H9 (cell line): ENCODE data around the gene CCN5. TPM values are rescaled to one million over a fixed set of nuclear protein-coding genes. Genes with fewer than 3 reads are reported as not detected.

ENCODE experiments used
- DNase-seq: peaks from one replicate; pipeline ENCODE4 v3.0.0-alpha.2; 2017
- H2AFZ ChIP-seq: one replicate; pipeline ENCODE4 v1.6.1; 2013; ENCODE audit warnings: mild to moderate bottlenecking, low read length, control low read depth, moderate library complexity
- H2AK5ac ChIP-seq: 2 replicates; pipeline ENCODE4 v1.6.1; 2013; ENCODE audit warnings: low read length, control low read depth, mixed read lengths; ENCODE audit not compliant: insufficient read length
- H2BK120ac ChIP-seq: one replicate; pipeline ENCODE4 v1.6.1; 2013; ENCODE audit warnings: low read depth, mild to moderate bottlenecking, low read length, control low read depth, inconsistent platforms; ENCODE audit not compliant: poor library complexity, severe bottlenecking
- H2BK12ac ChIP-seq: 2 replicates; pipeline ENCODE4 v1.6.1; 2013; ENCODE audit warnings: low read length, control low read depth, mixed read lengths, low read depth; ENCODE audit not compliant: insufficient read length
- H2BK15ac ChIP-seq: 2 replicates; pipeline ENCODE4 v1.6.1; 2013; ENCODE audit warnings: low read depth, low read length, control low read depth
- H2BK20ac ChIP-seq: one replicate; pipeline ENCODE4 v1.6.1; 2013; ENCODE audit warnings: low read depth, mild to moderate bottlenecking, low read length, control low read depth, inconsistent platforms; ENCODE audit not compliant: poor library complexity, severe bottlenecking
- H2BK5ac ChIP-seq: 2 replicates; pipeline ENCODE4 v1.6.1; 2013; ENCODE audit warnings: low read length, control low read depth, mixed read lengths; ENCODE audit not compliant: insufficient read length
- H3K14ac ChIP-seq: 2 replicates; pipeline ENCODE4 v1.6.1; 2013; ENCODE audit warnings: low read length, control low read depth; ENCODE audit not compliant: insufficient read depth
- H3K18ac ChIP-seq: 2 replicates; pipeline ENCODE4 v1.6.1; 2013; ENCODE audit warnings: low read depth, mild to moderate bottlenecking, mixed read lengths, low read length, control low read depth; ENCODE audit not compliant: insufficient read length
- H3K23ac ChIP-seq: 2 replicates; pipeline ENCODE4 v1.6.1; 2013; ENCODE audit warnings: low read length, control low read depth, mixed read lengths, low read depth; ENCODE audit not compliant: insufficient read length
- H3K23me2 ChIP-seq: 2 replicates; pipeline ENCODE4 v1.6.1; 2013; ENCODE audit warnings: low read depth, mild to moderate bottlenecking, mixed read lengths, low read length, control low read depth; ENCODE audit not compliant: insufficient read length, poor library complexity, severe bottlenecking
- H3K27ac ChIP-seq: 2 replicates; pipeline ENCODE4 v1.5.1; 2013; ENCODE audit warnings: low read length, control low read depth, mixed read lengths, low read depth; ENCODE audit not compliant: insufficient read length
- H3K27me3 ChIP-seq: 2 replicates; pipeline ENCODE4 v1.6.1; 2013; ENCODE audit warnings: low read length, control low read depth, inconsistent platforms; ENCODE audit not compliant: insufficient read depth
- H3K4ac ChIP-seq: 2 replicates; pipeline ENCODE4 v1.6.1; 2013; ENCODE audit warnings: low read depth, mild to moderate bottlenecking, control low read depth, inconsistent platforms, low read length, moderate library complexity
- H3K4me1 ChIP-seq: 2 replicates; pipeline ENCODE4 v1.6.1; 2013; ENCODE audit warnings: low read length, control low read depth, inconsistent platforms; ENCODE audit not compliant: insufficient read depth
- H3K4me2 ChIP-seq: 2 replicates; pipeline ENCODE4 v1.6.1; 2013; ENCODE audit warnings: low read length, control low read depth, mixed read lengths; ENCODE audit not compliant: insufficient read length, insufficient read depth
- H3K56ac ChIP-seq: 2 replicates; pipeline ENCODE4 v1.6.1; 2013; ENCODE audit warnings: low read depth, mild to moderate bottlenecking, mixed read lengths, low read length, control low read depth; ENCODE audit not compliant: insufficient read length
- H3K79me1 ChIP-seq: 2 replicates; pipeline ENCODE4 v1.6.1; 2013; ENCODE audit warnings: low read depth, mild to moderate bottlenecking, moderate library complexity, low read length, control low read depth, inconsistent platforms; ENCODE audit not compliant: insufficient read depth, poor library complexity, severe bottlenecking
- H3K79me2 ChIP-seq: 2 replicates; pipeline ENCODE4 v1.6.1; 2013; ENCODE audit warnings: low read length, control low read depth, inconsistent platforms; ENCODE audit not compliant: insufficient read depth
- H3K9ac ChIP-seq: 2 replicates; pipeline ENCODE4 v1.6.1; 2013; ENCODE audit warnings: low read length, control low read depth, mixed read lengths; ENCODE audit not compliant: insufficient read length; ENCODE audit errors: extremely low read depth
- H3K9me3 ChIP-seq: one replicate; pipeline ENCODE4 v1.6.1; 2013; ENCODE audit warnings: low read depth, low read length, inconsistent platforms; ENCODE audit not compliant: control insufficient read depth
- H3T11ph ChIP-seq: one replicate; pipeline ENCODE4 v1.6.1; 2013; ENCODE audit warnings: mild to moderate bottlenecking, low read length, control low read depth, inconsistent platforms
- H4K20me1 ChIP-seq: one replicate; pipeline ENCODE4 v1.6.1; 2013; ENCODE audit not compliant: control insufficient read depth, insufficient read length, insufficient read depth
- H4K5ac ChIP-seq: 2 replicates; pipeline ENCODE4 v1.6.1; 2013; ENCODE audit warnings: low read depth, mild to moderate bottlenecking, mixed read lengths, low read length, control low read depth; ENCODE audit not compliant: insufficient read length
- H4K8ac ChIP-seq: replicated peaks from 2 replicates; pipeline ENCODE4 v1.6.1; 2013; ENCODE audit warnings: low read length, control low read depth, mixed read lengths, low read depth; ENCODE audit not compliant: insufficient read length
- H4K91ac ChIP-seq: 2 replicates; pipeline ENCODE4 v1.6.1; 2013; ENCODE audit warnings: low read depth, mild to moderate bottlenecking, moderate library complexity, mixed read lengths, low read length, control low read depth; ENCODE audit not compliant: insufficient read length
- H3K27ac Mint-ChIP-seq, 3 experiments: 2 replicates in 2 of 3; 3 replicates in 1 of 3; pipeline ENCODE4 v1.8.0; 2020 to 2021; ENCODE audit warnings: mixed read lengths in 3 of 3, mild to moderate bottlenecking in 1 of 3, moderate library complexity in 1 of 3
- H3K27me3 Mint-ChIP-seq: 2 replicates; pipeline ENCODE4 v1.8.0; 2021; ENCODE audit warnings: low read depth, mild to moderate bottlenecking, moderate library complexity, mixed read lengths
- H3K36me3 Mint-ChIP-seq, 3 experiments: 2 replicates in 2 of 3; 3 replicates in 1 of 3; pipeline ENCODE4 v1.8.0; 2020 to 2021; ENCODE audit warnings: low read depth in 3 of 3, mixed read lengths in 3 of 3; ENCODE audit not compliant: insufficient read depth in 1 of 3
- H3K4me1 Mint-ChIP-seq, 2 experiments: 2 replicates each; pipeline ENCODE4 v1.8.0; 2020; ENCODE audit warnings: mixed read lengths in 2 of 2
- H3K4me3 Mint-ChIP-seq, 2 experiments: 2 replicates in 1 of 2; 3 replicates in 1 of 2; pipeline ENCODE4 v1.8.0; 2020 to 2021; ENCODE audit warnings: mild to moderate bottlenecking in 2 of 2, mixed read lengths in 2 of 2, moderate library complexity in 1 of 2
- H3K9me3 Mint-ChIP-seq, 2 experiments: 2 replicates in 1 of 2; 3 replicates in 1 of 2; pipeline ENCODE4 v1.8.0; 2020; ENCODE audit warnings: mild to moderate bottlenecking in 2 of 2, mixed read lengths in 2 of 2, moderate library complexity in 1 of 2
- WGBS: extraction: QIAGEN DNeasy Blood & Tissue Kit; methylation state at CpG from one replicate; pipeline ENCODE4 v1.1.7; 2013; ENCODE audit warnings: missing lambda C conversion rate, low lambda C conversion rate, mixed read lengths; ENCODE audit not compliant: insufficient read length; ENCODE audit errors: extremely low coverage; 5-methylcytosine and 5-hydroxymethylcytosine counted together
- total RNA-seq: library from RNA; stranded (reverse); gene quantifications from 2 replicates; pipeline ENCODE4 v1.2.1, GENCODE V29; 2021
- TF ChIP-seq, protein P1 (sequence below): fragments of 200-600 bp; sonication (generic); conservative IDR thresholded peaks from 3 replicates; pipeline ENCODE4 v1.8.0; 2021; ENCODE audit warnings: antibody characterized with exemption, mild to moderate bottlenecking

Gene CCN5
- total RNA-seq, 1 experiment from 2014 or later = not detected

DNA sequence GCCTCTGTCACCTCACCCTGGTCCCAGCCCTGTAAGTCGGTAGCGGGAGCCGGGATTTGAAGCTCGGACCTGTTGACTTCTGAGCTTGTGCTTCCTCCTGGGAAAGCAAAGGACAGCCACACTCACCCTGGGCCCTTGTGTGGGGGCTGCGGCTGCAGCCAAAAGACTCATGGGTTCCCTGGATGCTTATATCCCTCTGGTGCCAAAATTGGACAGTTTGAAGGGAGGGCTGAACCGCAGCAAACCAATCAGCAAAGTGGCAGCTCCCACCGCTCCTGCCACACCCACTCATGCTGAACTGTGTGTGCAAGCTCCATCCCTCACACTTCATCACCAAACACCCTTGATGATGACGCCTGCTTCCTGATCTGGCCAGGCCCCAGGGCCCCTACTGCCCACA lies 3.9 kb upstream of the CCN5 start:
- Histone ChIP-seq H4K91ac (no peak overlapping the region), H3K23me2 (no peaks in the 10 kb centered on the region), H3K4me1 (no peaks in the 10 kb centered on the region), H3K79me1 (no peaks in the 10 kb centered on the region), H2BK15ac (no peak overlapping the region), H3K14ac (no peak overlapping the region), H4K8ac (no peak overlapping the region), H2BK120ac (no peak overlapping the region), H3K18ac (no peak overlapping the region), H2BK5ac (no peak overlapping the region), H3K23ac (no peak overlapping the region), H3K56ac (no peak overlapping the region), H3K27ac (no peak overlapping the region), H2AK5ac (no peak overlapping the region), H2BK12ac (no peak overlapping the region), H3T11ph (no peak overlapping the region), H2AFZ (no peak overlapping the region), H3K4me2 (no peak overlapping the region), H3K9me3 (no peaks in the 10 kb centered on the region), H3K9ac (no peak overlapping the region), H3K4ac (no peak overlapping the region), H3K27me3 (no peaks in the 10 kb centered on the region), H3K79me2 (no peaks in the 10 kb centered on the region), H4K5ac (no peak overlapping the region), H2BK20ac (no peak overlapping the region), H4K20me1 (no peaks in the 10 kb centered on the region)
- no peak overlapping the region for H3K4me3 Mint-ChIP-seq
- no peaks in the 10 kb centered on the region; the same call in 1 of the 2 replicates for H3K27me3 Mint-ChIP-seq
- H3K9me3 Mint-ChIP-seq = no peaks in the 10 kb centered on the region
- no peaks in the 10 kb centered on the region for H3K36me3 Mint-ChIP-seq
- WGBS = no CpG with 5 or more reads among the region's 8 CpGs
- H3K4me1 Mint-ChIP-seq = peaks cover 0 to 6% of the 10 kb centered on the region in 2 experiments; a peak in 3 of 4 replicates
- H3K27ac Mint-ChIP-seq = no peak overlapping the region
- TF ChIP-seq, protein P1, sequence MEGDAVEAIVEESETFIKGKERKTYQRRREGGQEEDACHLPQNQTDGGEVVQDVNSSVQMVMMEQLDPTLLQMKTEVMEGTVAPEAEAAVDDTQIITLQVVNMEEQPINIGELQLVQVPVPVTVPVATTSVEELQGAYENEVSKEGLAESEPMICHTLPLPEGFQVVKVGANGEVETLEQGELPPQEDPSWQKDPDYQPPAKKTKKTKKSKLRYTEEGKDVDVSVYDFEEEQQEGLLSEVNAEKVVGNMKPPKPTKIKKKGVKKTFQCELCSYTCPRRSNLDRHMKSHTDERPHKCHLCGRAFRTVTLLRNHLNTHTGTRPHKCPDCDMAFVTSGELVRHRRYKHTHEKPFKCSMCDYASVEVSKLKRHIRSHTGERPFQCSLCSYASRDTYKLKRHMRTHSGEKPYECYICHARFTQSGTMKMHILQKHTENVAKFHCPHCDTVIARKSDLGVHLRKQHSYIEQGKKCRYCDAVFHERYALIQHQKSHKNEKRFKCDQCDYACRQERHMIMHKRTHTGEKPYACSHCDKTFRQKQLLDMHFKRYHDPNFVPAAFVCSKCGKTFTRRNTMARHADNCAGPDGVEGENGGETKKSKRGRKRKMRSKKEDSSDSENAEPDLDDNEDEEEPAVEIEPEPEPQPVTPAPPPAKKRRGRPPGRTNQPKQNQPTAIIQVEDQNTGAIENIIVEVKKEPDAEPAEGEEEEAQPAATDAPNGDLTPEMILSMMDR = no peak
- DNase-seq = no peak
